GM19372 (cell line): ENCODE results near the gene UBE4A.
A peak's percentile ranks its signal among the peaks of the same experiment; 100 is the strongest.

ENCODE experiments used
- ATAC-seq: cut with Tn5 transposase; IDR thresholded peaks from one replicate; pipeline ENCODE4 v1.9.1; 2021; ENCODE audit warnings: mild to moderate bottlenecking, low read depth, moderate library complexity; ENCODE audit not compliant: unreplicated experiment

The UBE4A gene

GRCh38 chr11:118435893-118436624 is 76.7 kb downstream of the UBE4A start, which contains the start of gene KMT2A:
Gene KMT2A (plus strand): TSS chr11:118436492. CDS start chr11:118436513, 21 bp downstream.
- ATAC-seq, result peak; percentile 50

GRCh38 chr11:118436639-118437207 is 77.3 kb downstream of the UBE4A start:
- no peak for ATAC-seq

GRCh38 chr11:118437208-118438125 is 78.1 kb downstream of the UBE4A start:
- no peak for ATAC-seq

- ATAC-seq, result no peak
Measured at GRCh38 chr11:118438314-118438931, 79.0 kb downstream of the UBE4A start.

GRCh38 chr11:118439646-118440045 is 80.2 kb downstream of the UBE4A start:
- ATAC-seq, result no peak

- ATAC-seq, result no peak
Measured at GRCh38 chr11:118441770-118442275, 82.4 kb downstream of the UBE4A start.

- ATAC-seq, result no peak
Measured at GRCh38 chr11:118442301-118442700, 82.9 kb downstream of the UBE4A start.

- no peak for ATAC-seq
Measured at GRCh38 chr11:118442908-118443589, 83.6 kb downstream of the UBE4A start.

GRCh38 chr11:118443590-118444218 is 84.3 kb downstream of the UBE4A start:
- ATAC-seq, result no peak

GRCh38 chr11:118447423-118447822 is 88.0 kb downstream of the UBE4A start:
- ATAC-seq, result no peak

GRCh38 chr11:118448294-118448693 is 88.9 kb downstream of the UBE4A start:
- ATAC-seq, result no peak
